NT2/D1 (cell line): ENCODE results near the gene EIF4G3.

ENCODE experiments used
- SUZ12 ChIP-seq: IDR thresholded peaks from 2 replicates; pipeline ENCODE4 v1.6.1; 2011; ENCODE audit not compliant: insufficient read length, insufficient read depth; ENCODE audit errors: extremely low read depth
- YY1 ChIP-seq: IDR thresholded peaks from 2 replicates; pipeline ENCODE4 v1.6.1; 2011; ENCODE audit not compliant: insufficient read length, insufficient read depth
- ZNF274 ChIP-seq: IDR thresholded peaks from 2 replicates; pipeline ENCODE4 v1.6.1; 2011; ENCODE audit warnings: mild to moderate bottlenecking, low read depth, low read length

DNA sequence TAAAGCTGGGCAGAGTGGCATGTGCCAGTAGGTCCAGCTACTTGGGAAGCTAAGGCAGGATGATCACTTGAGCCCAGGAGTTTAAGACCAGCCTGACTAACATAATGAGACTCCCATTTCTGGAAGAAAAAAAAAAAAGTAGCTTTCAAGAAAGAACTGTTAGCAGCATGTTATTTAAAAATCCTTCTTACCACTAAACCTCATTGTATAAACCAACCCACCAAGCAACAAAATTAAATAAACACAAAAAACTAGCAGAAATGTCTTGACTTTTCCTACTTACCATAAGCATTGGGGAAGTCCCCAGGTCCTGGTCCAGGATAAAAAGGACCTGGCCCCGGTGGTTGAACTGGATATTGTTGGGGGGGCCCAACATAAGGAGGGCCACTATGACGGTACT, 196.6 kb downstream of the EIF4G3 start:
- TF ChIP-seq YY1 (no peak), SUZ12 (no peak), ZNF274 (no peak)
